HuH-7 (cell line): ENCODE measurements around the gene PPP1R37.
"Not testable (repeated sequence)": the region's sequence is repeated elsewhere in the genome, so short reads cannot be mapped to it uniquely, and the experiment has no call there.

Experiments used
- DNase-seq: peaks from one replicate; pipeline ENCODE4 v3.0.0; 2011; ENCODE audit warnings: low spot score

Gene PPP1R37

GRCh38 chr19:45095496-45096413 is 2.8 kb downstream of the PPP1R37 start:
- no peak for DNase-seq

- no peak for DNase-seq
Observed at GRCh38 chr19:45096700-45097099, 3.7 kb downstream of the PPP1R37 start.

GRCh38 chr19:45097450-45097775 is 4.4 kb downstream of the PPP1R37 start:
- DNase-seq = no peak

- no peak for DNase-seq
Observed at GRCh38 chr19:45097776-45098520, 5.0 kb downstream of the PPP1R37 start.

GRCh38 chr19:45098521-45099466 is 5.8 kb downstream of the PPP1R37 start:
- no peak for DNase-seq

GRCh38 chr19:45099467-45100191 is 6.7 kb downstream of the PPP1R37 start:
- no peak for DNase-seq

GRCh38 chr19:45100201-45100600 is 7.2 kb downstream of the PPP1R37 start:
- no peak for DNase-seq

- no peak for DNase-seq
Observed at GRCh38 chr19:45100846-45101252, 7.9 kb downstream of the PPP1R37 start.

- DNase-seq = no peak
Observed at GRCh38 chr19:45101806-45102205, 8.8 kb downstream of the PPP1R37 start.

- no peak for DNase-seq
Observed at GRCh38 chr19:45102481-45102880, 9.5 kb downstream of the PPP1R37 start.

- no peak for DNase-seq
Observed at GRCh38 chr19:45103156-45103507, 10.2 kb downstream of the PPP1R37 start.

- no peak for DNase-seq
Observed at GRCh38 chr19:45103508-45104319, 10.7 kb downstream of the PPP1R37 start.

GRCh38 chr19:45104658-45105349 is 11.8 kb downstream of the PPP1R37 start:
- DNase-seq = no peak

GRCh38 chr19:45106363-45106762 is 13.4 kb downstream of the PPP1R37 start:
- DNase-seq = not testable (repeated sequence)

- DNase-seq = no peak
Observed at GRCh38 chr19:45107621-45108150, 14.7 kb downstream of the PPP1R37 start.

- DNase-seq = no peak
Observed at GRCh38 chr19:45110851-45111266, 17.9 kb downstream of the PPP1R37 start.

GRCh38 chr19:45112111-45112827 is 19.3 kb downstream of the PPP1R37 start:
- DNase-seq = no peak

- DNase-seq = no peak
Observed at GRCh38 chr19:45113628-45114027, 20.6 kb downstream of the PPP1R37 start.

- no peak for DNase-seq
Observed at GRCh38 chr19:45114116-45114515, 21.1 kb downstream of the PPP1R37 start.
